HCT116 (cell line): ENCODE results near the gene NTSR1. TPM values are rescaled to one million over a fixed set of nuclear protein-coding genes. Genes with fewer than 3 reads are reported as not detected.

Source experiments
- ATAC-seq: fragments of 200-7000 bp; cut with Tn5 transposase; 2 replicates; pipeline ENCODE4 v1.9.1; 2020; ENCODE audit warnings: mild to moderate bottlenecking, moderate library complexity
- BruUV-seq: library from RNA; stranded (reverse); fragments of 400-500 nt; replicated peaks from 2 replicates; lab custom pipeline; 2021; lab: Mats Ljungman, UMichigan
- CTCF ChIA-PET: fragments of 300-600 bp; sonication (Branson Sonifier 250); formaldehyde crosslinking; loops from one replicate; lab custom pipeline; 2021; ENCODE audit warnings: antibody characterized with exemption; lab: Charles Lee
- POLR2A ChIA-PET: fragments of 300-600, 350-600 bp; sonication (Branson Sonifier 250); formaldehyde crosslinking; loops from one replicate; lab custom pipeline; 2021; ENCODE audit warnings: antibody characterized with exemption; lab: Charles Lee
- RAD21 ChIA-PET, 2 experiments: fragments of 300-600 bp; sonication (Branson Sonifier 250); formaldehyde crosslinking; loops; one replicate each; lab custom pipeline; 2023; ENCODE audit warnings: low total read pairs in 2 of 2; ENCODE audit not compliant: uncharacterized antibody in 2 of 2, unreplicated experiment in 2 of 2, low non-redundant PET in 1 of 2; lab: Charles Lee
- DNase-seq: peaks from one replicate; pipeline ENCODE4 v3.0.0-alpha.2; 2010; ENCODE audit warnings: low read depth, low spot score
- H2AFZ ChIP-seq: fragments of 200-600 bp; shearing (Covaris generic), sonication (generic); 2 replicates; pipeline ENCODE4 v1.6.1; 2017; ENCODE audit warnings: low read depth, mixed run types, mixed read lengths, antibody characterized with exemption, low read length; ENCODE audit not compliant: poor library complexity, severe bottlenecking
- H3K27ac ChIP-seq: 2 replicates; pipeline ENCODE4 v1.5.1; 2012; ENCODE audit warnings: low read depth, low read length
- H3K27me3 ChIP-seq: fragments of 200-600 bp; sonication (generic); 2 replicates; pipeline ENCODE4 v1.6.1; 2016; ENCODE audit warnings: mixed run types, low read length, mixed read lengths; ENCODE audit not compliant: insufficient read depth
- H3K36me3 ChIP-seq, 2 experiments: fragments of 200-500 bp in 1 of 2; fragments of 200-600 bp in 1 of 2; sonication (Bioruptor generic) in 1 of 2; sonication (generic) in 1 of 2; 2 replicates each; pipeline versions ENCODE4 v1.5.1 to v1.6.1; 2014 to 2016; ENCODE audit warnings: low read length in 2 of 2, inconsistent platforms in 1 of 2, mixed read lengths in 1 of 2, mixed run types in 1 of 2; ENCODE audit not compliant: insufficient read depth in 2 of 2, control insufficient read depth in 1 of 2
- H3K4me1 ChIP-seq, 2 experiments: fragments of 200-600 bp in 1 of 2; sonication (generic) in 1 of 2; 2 replicates each; pipeline versions ENCODE4 v1.5.1 to v1.6.1; 2012 to 2017; ENCODE audit warnings: low read length in 2 of 2, inconsistent platforms in 1 of 2, mild to moderate bottlenecking in 1 of 2, mixed read lengths in 1 of 2, mixed run types in 1 of 2, moderate library complexity in 1 of 2; ENCODE audit not compliant: insufficient read depth in 2 of 2, control insufficient read depth in 1 of 2
- H3K4me2 ChIP-seq: fragments of 200-600 bp; sonication (generic); 2 replicates; pipeline ENCODE4 v1.6.1; 2017; ENCODE audit warnings: mixed run types, low read length, mixed read lengths
- H3K4me3 ChIP-seq, 2 experiments: fragments of 200-600 bp in 1 of 2; sonication (generic) in 1 of 2; replicated peaks in 1 of 2; 2 replicates each; pipeline ENCODE4 v1.5.1; 2011 to 2016; ENCODE audit warnings: low read length in 2 of 2, control low read depth in 1 of 2, low read depth in 1 of 2, mild to moderate bottlenecking in 1 of 2, mixed read lengths in 1 of 2, mixed run types in 1 of 2
- H3K79me2 ChIP-seq: fragments of 200-600 bp; sonication (generic); 2 replicates; pipeline ENCODE4 v1.6.1; 2017; ENCODE audit warnings: mild to moderate bottlenecking, mixed run types, low read length, moderate library complexity, mixed read lengths; ENCODE audit not compliant: insufficient read depth
- H3K9ac ChIP-seq: fragments of 200-600 bp; sonication (generic); 2 replicates; pipeline ENCODE4 v1.6.1; 2016; ENCODE audit warnings: low read length, mixed read lengths
- H3K9me2 ChIP-seq: fragments of 200-600 bp; sonication (generic), shearing (Covaris generic); 2 replicates; pipeline ENCODE4 v1.6.1; 2017; ENCODE audit warnings: mixed run types, mild to moderate bottlenecking, moderate library complexity; ENCODE audit not compliant: insufficient read depth
- H3K9me3 ChIP-seq, 2 experiments: fragments of 200-500 bp in 1 of 2; fragments of 200-600 bp in 1 of 2; sonication (Bioruptor generic) in 1 of 2; sonication (generic) in 1 of 2; 2 replicates each; pipeline ENCODE4 v1.6.1; 2014 to 2017; ENCODE audit warnings: low read length in 2 of 2, mixed read lengths in 2 of 2, inconsistent platforms in 1 of 2, low read depth in 1 of 2, mild to moderate bottlenecking in 1 of 2, mixed run types in 1 of 2, moderate library complexity in 1 of 2; ENCODE audit not compliant: control insufficient read depth in 1 of 2, insufficient read depth in 1 of 2
- H4K20me1 ChIP-seq: fragments of 200-600 bp; sonication (generic), shearing (Covaris generic); 2 replicates; pipeline ENCODE4 v1.6.1; 2017; ENCODE audit warnings: mixed run types, mild to moderate bottlenecking, moderate library complexity; ENCODE audit not compliant: insufficient read depth
- CBX3 ChIP-seq: IDR thresholded peaks from 2 replicates; pipeline ENCODE4 v1.6.1; 2012; ENCODE audit warnings: low read depth
- CEBPB ChIP-seq: IDR thresholded peaks from 2 replicates; pipeline ENCODE4 v1.6.1; 2012; ENCODE audit warnings: low read depth
- EGR1 ChIP-seq: IDR thresholded peaks from 2 replicates; pipeline ENCODE4 v1.6.1; 2012; ENCODE audit warnings: low read depth
- ELF1 ChIP-seq: IDR thresholded peaks from 2 replicates; pipeline ENCODE4 v1.6.1; 2012; ENCODE audit warnings: low read depth, borderline replicate concordance
- EZH2 ChIP-seq: fragments of 200-600 bp; sonication (generic); IDR thresholded peaks from 2 replicates; pipeline ENCODE4 v1.6.1; 2017; ENCODE audit warnings: antibody characterized with exemption, mixed run types
- EZH2phosphoT487 ChIP-seq: fragments of 200-600 bp; IDR thresholded peaks from 2 replicates; pipeline ENCODE4 v1.6.1; 2018; ENCODE audit warnings: antibody characterized with exemption, borderline replicate concordance
- MAX ChIP-seq: IDR thresholded peaks from 2 replicates; pipeline ENCODE4 v1.6.1; 2012
- POLR2A ChIP-seq: IDR thresholded peaks from 2 replicates; pipeline ENCODE4 v1.7.0; 2011; ENCODE audit warnings: borderline replicate concordance; ENCODE audit not compliant: insufficient read depth, insufficient read length; ENCODE audit errors: extremely low read depth
- RAD21 ChIP-seq: IDR thresholded peaks from 2 replicates; pipeline ENCODE4 v1.6.1; 2012; ENCODE audit warnings: low read depth, mild to moderate bottlenecking
- REST ChIP-seq: IDR thresholded peaks from 2 replicates; pipeline ENCODE4 v1.6.1; 2012; ENCODE audit warnings: low read depth
- SIN3A ChIP-seq: IDR thresholded peaks from 2 replicates; pipeline ENCODE4 v1.6.1; 2012; ENCODE audit warnings: low read depth
- SP1 ChIP-seq: IDR thresholded peaks from 2 replicates; pipeline ENCODE4 v1.6.1; 2012; ENCODE audit warnings: low read depth
- SRF ChIP-seq: IDR thresholded peaks from 2 replicates; pipeline ENCODE4 v1.6.1; 2012; ENCODE audit warnings: low read depth
- TCF7L2 ChIP-seq: IDR thresholded peaks from 2 replicates; pipeline ENCODE4 v1.7.0; 2011; ENCODE audit warnings: borderline replicate concordance, inconsistent platforms; ENCODE audit not compliant: insufficient read depth, insufficient read length; ENCODE audit errors: extremely low read depth
- YY1 ChIP-seq: IDR thresholded peaks from 2 replicates; pipeline ENCODE4 v1.6.1; 2011; ENCODE audit warnings: low read length, low read depth, moderate library complexity, mild to moderate bottlenecking; ENCODE audit not compliant: insufficient replicate concordance; ENCODE audit errors: extremely low read depth
- ZFX ChIP-seq: fragments of 450-650 bp; IDR thresholded peaks from 2 replicates; pipeline ENCODE4 v1.6.1; 2017
- intact Hi-C: fragments of 100-400 bp; cut with micrococcal nuclease; formaldehyde crosslinking; loops from 2 replicates; pipeline ENCODE4 v1.10.0; 2022
- total RNA-seq: library from RNA; stranded (reverse); gene quantifications from one replicate; pipeline ENCODE4 v1.2.1, GENCODE V29; 2021; ENCODE audit not compliant: unreplicated experiment

The NTSR1 gene
- total RNA-seq, 1 experiment from 2014 or later, result 187 TPM

DNA sequence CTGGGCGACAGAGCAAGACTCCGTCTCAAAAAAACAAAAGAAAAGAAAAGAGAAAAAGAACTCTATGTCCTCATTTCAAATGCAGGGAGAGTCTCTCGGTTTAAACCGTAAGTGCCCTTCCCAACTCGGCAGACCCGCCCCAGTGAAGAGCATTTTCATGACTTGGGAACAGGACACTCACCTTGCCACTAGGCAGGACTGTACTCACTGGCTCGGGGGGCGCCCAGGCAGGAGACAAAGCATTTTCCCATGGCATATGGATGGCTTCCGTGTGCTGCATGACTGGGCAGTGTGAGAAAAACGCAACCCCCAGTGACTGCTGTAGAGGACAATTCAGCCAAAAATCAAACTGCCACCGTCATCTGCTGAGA, 64.0 kb downstream of the NTSR1 start:
- intact Hi-C loops, result no loop called here
- TF ChIP-seq REST (no peak), MAX (no peak), ELF1 (no peak), CBX3 (no peak), SIN3A (no peak), EZH2 (no peak), ZFX (no peak), RAD21 (no peak), POLR2A (no peak), SP1 (no peak), TCF7L2 (no peak), SRF (no peak), EGR1 (no peak), EZH2phosphoT487 (no peak), CEBPB (no peak), YY1 (no peak)

More for the DNA sequence above, 64.0 kb downstream of the NTSR1 start:
- Histone ChIP-seq H4K20me1 (no peaks in the 10 kb centered on the region), H3K9ac (no peak overlapping the region), H3K79me2 (peaks cover 6% of the 10 kb centered on the region; the same call in 1 of the 2 replicates), H3K27me3 (no peaks in the 10 kb centered on the region), H3K9me3 (no peaks in the 10 kb centered on the region), H3K4me2 (no peak overlapping the region), H3K27ac (no peak overlapping the region), H3K4me3 (no peak overlapping the region), H3K4me1 (peaks cover 13 to 47% of the 10 kb centered on the region in 2 experiments; a peak in 3 of 4 replicates), H2AFZ (no peak overlapping the region), H3K36me3 (no peaks in the 10 kb centered on the region), H3K9me2 (no peaks in the 10 kb centered on the region)
- ATAC-seq, result no peak
- no peak for DNase-seq
- no TSS peak for BruUV-seq
- ChIA-PET CTCF (interaction anchor here (1.8 kb wide), 1 partner anchor 19 kb away, joined by 6 read pairs; no protein-coding TSS in a partner anchor), POLR2A (interaction anchor here (2.0 kb wide), 1 partner anchor 21 kb away, joined by 9 read pairs; no protein-coding TSS in a partner anchor), RAD21 (no interaction called here)
